Panc1 (cell line): ENCODE results near the gene MYL2. TPM values are rescaled to one million over a fixed set of nuclear protein-coding genes. Genes with fewer than 3 reads are reported as not detected.

Experiments used
- ATAC-seq: fragments of 200-7000 bp; cut with Tn5 transposase; 2 replicates; pipeline ENCODE4 v1.9.1; 2020; ENCODE audit warnings: mild to moderate bottlenecking, moderate library complexity
- BruUV-seq: library from RNA; stranded (reverse); fragments of 400-500 nt; replicated peaks from 2 replicates; lab custom pipeline; 2021; lab: Mats Ljungman, UMichigan
- CTCF ChIA-PET: fragments of 300-600 bp; sonication (Branson Sonifier 250); formaldehyde crosslinking; loops from one replicate; lab custom pipeline; 2022; ENCODE audit warnings: antibody characterized with exemption; lab: Charles Lee
- POLR2A ChIA-PET: fragments of 300-600 bp; sonication (Branson Sonifier 250); formaldehyde crosslinking; loops from one replicate; lab custom pipeline; 2022; ENCODE audit warnings: antibody characterized with exemption; lab: Charles Lee
- DNase-seq: peaks from one replicate; pipeline ENCODE4 v3.0.0-alpha.2; 2010; ENCODE audit warnings: low read depth, low spot score
- H3K27ac ChIP-seq: 2 replicates; pipeline ENCODE4 v1.5.1; 2011; ENCODE audit warnings: mild to moderate bottlenecking, low read length, inconsistent platforms
- H3K27me3 ChIP-seq: fragments of 200-500 bp; sonication (Bioruptor generic); 2 replicates; pipeline ENCODE4 v1.6.0; 2014; ENCODE audit warnings: low read length, inconsistent platforms; ENCODE audit not compliant: control insufficient read depth, insufficient read depth
- H3K36me3 ChIP-seq: fragments of 200-500 bp; sonication (Bioruptor generic); 2 replicates; pipeline ENCODE4 v1.5.1; 2014; ENCODE audit warnings: inconsistent platforms, mild to moderate bottlenecking, low read length, moderate library complexity; ENCODE audit not compliant: control insufficient read depth, insufficient read depth
- H3K4me1 ChIP-seq: 2 replicates; pipeline ENCODE4 v1.5.1; 2011; ENCODE audit warnings: inconsistent platforms, mild to moderate bottlenecking, low read length, moderate library complexity; ENCODE audit not compliant: control insufficient read depth, insufficient read depth
- H3K4me3 ChIP-seq, 2 experiments: 2 replicates each; pipeline ENCODE4 v1.5.1; 2011 to 2012; ENCODE audit warnings: low read depth in 2 of 2, low read length in 2 of 2, mild to moderate bottlenecking in 2 of 2, inconsistent platforms in 1 of 2, moderate library complexity in 1 of 2
- H3K9me3 ChIP-seq: fragments of 200-500 bp; sonication (Bioruptor generic); 2 replicates; pipeline ENCODE4 v1.5.1; 2014; ENCODE audit warnings: low read depth, mild to moderate bottlenecking, inconsistent platforms, low read length, moderate library complexity; ENCODE audit not compliant: control insufficient read depth, insufficient read depth
- CTCF ChIP-seq: fragments of 450-650 bp; IDR thresholded peaks from 2 replicates; pipeline ENCODE4 v1.5.1; 2017; ENCODE audit warnings: mild to moderate bottlenecking
- POLR2AphosphoS5 ChIP-seq: IDR thresholded peaks from 2 replicates; pipeline ENCODE4 v1.6.1; 2012; ENCODE audit warnings: mild to moderate bottlenecking, low read depth, low read length, moderate library complexity
- REST ChIP-seq, 2 experiments: IDR thresholded peaks; 2 replicates each; pipeline ENCODE4 v1.6.1; 2011 to 2012; ENCODE audit warnings: low read depth in 2 of 2, control low read depth in 1 of 2, low read length in 1 of 2, mild to moderate bottlenecking in 1 of 2, moderate library complexity in 1 of 2; ENCODE audit not compliant: insufficient read depth in 1 of 2
- SIN3A ChIP-seq: IDR thresholded peaks from 2 replicates; pipeline ENCODE4 v1.6.1; 2012; ENCODE audit warnings: low read depth, mild to moderate bottlenecking, low read length, moderate library complexity, borderline replicate concordance; ENCODE audit not compliant: insufficient read depth
- TCF7L2 ChIP-seq: IDR thresholded peaks from 2 replicates; pipeline ENCODE4 v1.6.1; 2011; ENCODE audit warnings: mild to moderate bottlenecking, low read depth, low read length, inconsistent platforms
- in situ Hi-C: cut with HindIII; loops from 2 replicates; pipeline ENCODE4 v1.10.0; 2016; ENCODE audit warnings: low sequenced_read_pairs, low pct_unique_long_range_greater_than_20kb
- intact Hi-C: fragments of 100-400 bp; cut with micrococcal nuclease; formaldehyde crosslinking; loops from one replicate; pipeline ENCODE4 v1.10.0; 2022; ENCODE audit not compliant: unreplicated experiment
- total RNA-seq: library from RNA; stranded (reverse); gene quantifications from one replicate; pipeline ENCODE4 v1.2.1, GENCODE V29; 2021; ENCODE audit not compliant: unreplicated experiment

Gene MYL2
- total RNA-seq, 1 experiment from 2014 or later = not detected

- peak; percentile 63 for ATAC-seq
- POLR2A ChIA-PET = no interaction called here
- Histone ChIP-seq H3K27ac (no peak overlapping the region), H3K9me3 (no peaks in the 10 kb centered on the region), H3K4me1 (peaks cover 2% of the 10 kb centered on the region; the same call in 1 of the 2 replicates), H3K4me3 (no peak overlapping the region), H3K36me3 (no peaks in the 10 kb centered on the region), H3K27me3 (no peaks in the 10 kb centered on the region)
- TF ChIP-seq SIN3A = no peak
- TF ChIP-seq POLR2AphosphoS5 = no peak
- TF ChIP-seq TCF7L2 = no peak
- no peak for TF ChIP-seq CTCF
- no peak for TF ChIP-seq REST (IDR thresholded peaks at IDR 0.05; ENCODE audit: insufficient read depth in 1 of 2, low read depth in 2 of 2, low read length in 1 of 2)
- intact Hi-C loops (no loop called here), in situ Hi-C loops (no loop called here)
- CTCF ChIA-PET = no interaction called here
- BruUV-seq = no TSS peak
- DNase-seq = no peak
Measured at GRCh38 chr12:110917961-110918360, 2.4 kb downstream of the MYL2 start.

- no peak overlapping the region for H3K4me3 ChIP-seq
- no peaks in the 10 kb centered on the region for H3K27me3 ChIP-seq
- intact Hi-C loops (no loop called here), in situ Hi-C loops (no loop called here)
- peak; percentile 87 for ATAC-seq
- no peak overlapping the region for H3K27ac ChIP-seq
- ChIA-PET POLR2A (interaction anchor here (1.2 kb wide), 1 partner anchor 90 kb away, joined by 3 read pairs; no protein-coding TSS in a partner anchor), CTCF (no interaction called here)
- no peaks in the 10 kb centered on the region for H3K36me3 ChIP-seq
- no peak for DNase-seq
- H3K4me1 ChIP-seq = peaks cover 2% of the 10 kb centered on the region; the same call in 1 of the 2 replicates
- H3K9me3 ChIP-seq = no peaks in the 10 kb centered on the region
- TF ChIP-seq SIN3A (no peak), POLR2AphosphoS5 (no peak), REST (IDR thresholded peaks at IDR 0.05; ENCODE audit: insufficient read depth in 1 of 2, low read depth in 2 of 2, low read length in 1 of 2) (no peak), TCF7L2 (no peak), CTCF (no peak)
- BruUV-seq = no TSS peak
Measured at GRCh38 chr12:110917467-110917866, 2.9 kb downstream of the MYL2 start.
